ENCODE results near the gene USP47.

USP47 gene

GRCh38 chr11:11814614-11815452 lies 26.9 kb upstream of the USP47 start:
- no peak for DNase-seq (ENCODE audit: low read depth)
- TF ChIP-seq, protein P1, sequence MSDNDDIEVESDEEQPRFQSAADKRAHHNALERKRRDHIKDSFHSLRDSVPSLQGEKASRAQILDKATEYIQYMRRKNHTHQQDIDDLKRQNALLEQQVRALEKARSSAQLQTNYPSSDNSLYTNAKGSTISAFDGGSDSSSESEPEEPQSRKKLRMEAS (IDR thresholded peaks at IDR 0.05; ENCODE audit: low read depth, low read length) = no peak
- no peak for TF ChIP-seq POLR2A (IDR thresholded peaks at IDR 0.05; ENCODE audit: extremely low read depth, insufficient read length)
- TF ChIP-seq, protein P2, sequence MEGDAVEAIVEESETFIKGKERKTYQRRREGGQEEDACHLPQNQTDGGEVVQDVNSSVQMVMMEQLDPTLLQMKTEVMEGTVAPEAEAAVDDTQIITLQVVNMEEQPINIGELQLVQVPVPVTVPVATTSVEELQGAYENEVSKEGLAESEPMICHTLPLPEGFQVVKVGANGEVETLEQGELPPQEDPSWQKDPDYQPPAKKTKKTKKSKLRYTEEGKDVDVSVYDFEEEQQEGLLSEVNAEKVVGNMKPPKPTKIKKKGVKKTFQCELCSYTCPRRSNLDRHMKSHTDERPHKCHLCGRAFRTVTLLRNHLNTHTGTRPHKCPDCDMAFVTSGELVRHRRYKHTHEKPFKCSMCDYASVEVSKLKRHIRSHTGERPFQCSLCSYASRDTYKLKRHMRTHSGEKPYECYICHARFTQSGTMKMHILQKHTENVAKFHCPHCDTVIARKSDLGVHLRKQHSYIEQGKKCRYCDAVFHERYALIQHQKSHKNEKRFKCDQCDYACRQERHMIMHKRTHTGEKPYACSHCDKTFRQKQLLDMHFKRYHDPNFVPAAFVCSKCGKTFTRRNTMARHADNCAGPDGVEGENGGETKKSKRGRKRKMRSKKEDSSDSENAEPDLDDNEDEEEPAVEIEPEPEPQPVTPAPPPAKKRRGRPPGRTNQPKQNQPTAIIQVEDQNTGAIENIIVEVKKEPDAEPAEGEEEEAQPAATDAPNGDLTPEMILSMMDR (IDR thresholded peaks at IDR 0.05; ENCODE audit: low read depth, low read length) = no peak
- TF ChIP-seq MYC (IDR thresholded peaks at IDR 0.05; ENCODE audit: low read depth, low read length) = no peak
- H3K4me3 ChIP-seq (ENCODE audit: low read depth, low read length) = no peak overlapping the region

DNA sequence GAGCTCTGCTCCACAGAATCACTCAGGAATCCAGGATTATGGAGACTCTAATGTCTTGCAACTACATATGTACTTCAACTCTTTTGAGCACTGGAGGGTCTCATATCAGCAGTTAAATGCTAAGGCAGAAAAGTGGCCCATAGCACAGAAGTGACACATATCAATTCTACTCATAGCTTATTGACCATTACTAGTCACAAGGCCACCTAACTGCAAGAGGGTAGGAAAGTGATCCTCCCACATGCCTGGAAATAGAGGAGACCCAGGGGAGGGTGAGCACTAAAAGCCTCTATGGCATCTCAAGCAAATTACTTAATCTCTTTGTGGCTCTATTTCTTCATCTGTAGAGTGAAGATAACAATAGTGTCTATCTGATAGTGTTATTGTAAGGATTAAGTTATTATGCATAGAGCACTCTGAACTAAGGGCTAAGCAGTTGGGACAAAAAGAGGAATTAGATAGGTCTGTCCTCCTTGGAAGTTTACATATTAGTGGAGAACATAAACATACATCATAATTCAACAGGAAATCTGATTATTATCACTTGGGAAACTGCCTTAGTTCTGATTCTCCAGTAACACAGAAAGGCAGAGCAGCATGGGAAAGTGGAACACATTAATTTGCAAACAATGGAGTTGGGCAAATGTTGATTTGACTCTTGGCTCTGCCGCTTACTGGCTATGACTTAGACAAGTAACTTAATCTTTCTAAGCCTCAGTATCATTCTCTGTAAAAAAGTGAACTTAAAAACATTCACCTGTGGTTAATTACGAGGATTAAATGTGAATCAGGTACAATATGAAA lies 25.1 kb upstream of the USP47 start:
- TF ChIP-seq, protein P1 (IDR thresholded peaks at IDR 0.05; ENCODE audit: low read depth, low read length) = no peak
- TF ChIP-seq MYC (IDR thresholded peaks at IDR 0.05; ENCODE audit: low read depth, low read length) (no peak), POLR2A (IDR thresholded peaks at IDR 0.05; ENCODE audit: extremely low read depth, insufficient read length) (no peak)
- TF ChIP-seq, protein P2 (IDR thresholded peaks at IDR 0.05; ENCODE audit: low read depth, low read length) = no peak
- peak; percentile 14 for DNase-seq (ENCODE audit: low read depth)
- H3K4me3 ChIP-seq (ENCODE audit: low read depth, low read length) = no peak overlapping the region

- no peak for DNase-seq (ENCODE audit: low read depth)
- H3K4me3 ChIP-seq (ENCODE audit: low read depth, low read length) = no peak overlapping the region
- TF ChIP-seq, protein P1 (IDR thresholded peaks at IDR 0.05; ENCODE audit: low read depth, low read length) = no peak
- TF ChIP-seq POLR2A (IDR thresholded peaks at IDR 0.05; ENCODE audit: extremely low read depth, insufficient read length) (no peak), MYC (IDR thresholded peaks at IDR 0.05; ENCODE audit: low read depth, low read length) (no peak)
- TF ChIP-seq, protein P2 (IDR thresholded peaks at IDR 0.05; ENCODE audit: low read depth, low read length) = no peak
Measured at GRCh38 chr11:11817957-11818356, 23.8 kb upstream of the USP47 start.

DNA sequence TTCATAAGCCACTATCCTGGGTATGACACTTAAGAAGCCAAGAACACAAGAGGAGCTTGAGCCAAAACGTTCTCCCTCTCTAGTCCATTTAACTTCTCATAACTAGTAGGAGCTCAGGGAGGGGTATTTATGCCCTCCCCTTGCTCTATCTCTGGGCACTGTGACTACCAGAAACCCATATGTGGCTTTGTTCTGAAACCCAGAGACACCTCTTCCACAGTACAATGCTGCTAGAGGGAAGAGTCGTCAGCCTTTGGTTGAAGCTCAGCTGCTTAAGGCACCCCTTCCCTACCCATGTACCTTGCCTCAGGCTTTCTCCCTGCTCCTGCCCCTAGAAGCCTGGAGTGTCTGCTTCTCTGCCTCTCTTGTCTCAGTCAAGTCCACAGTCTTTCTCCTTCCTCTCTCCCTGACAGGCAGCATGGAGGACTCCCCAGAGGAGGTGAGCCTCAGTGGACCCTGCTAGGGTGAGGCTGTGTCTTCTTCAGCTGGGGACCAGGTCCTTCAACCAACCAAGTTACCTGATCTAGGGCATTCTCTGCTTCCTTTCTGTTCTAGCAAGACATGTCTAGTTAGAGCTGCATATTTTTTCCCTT lies 23.1 kb upstream of the USP47 start:
- DNase-seq (ENCODE audit: low read depth) = no peak
- TF ChIP-seq, protein P1 (IDR thresholded peaks at IDR 0.05; ENCODE audit: low read depth, low read length) = no peak
- no peak overlapping the region for H3K4me3 ChIP-seq (ENCODE audit: low read depth, low read length)

- DNase-seq (ENCODE audit: low read depth) = no peak
- TF ChIP-seq, protein P2 (IDR thresholded peaks at IDR 0.05; ENCODE audit: low read depth, low read length) = no peak
- TF ChIP-seq MYC (IDR thresholded peaks at IDR 0.05; ENCODE audit: low read depth, low read length) (no peak), POLR2A (IDR thresholded peaks at IDR 0.05; ENCODE audit: extremely low read depth, insufficient read length) (no peak)
- TF ChIP-seq, protein P1 (IDR thresholded peaks at IDR 0.05; ENCODE audit: low read depth, low read length) = no peak
- no peak overlapping the region for H3K4me3 ChIP-seq (ENCODE audit: low read depth, low read length)
Measured at GRCh38 chr11:11821899-11822298, 19.9 kb upstream of the USP47 start.
